ENCODE data around the gene SUSD4.

DNA sequence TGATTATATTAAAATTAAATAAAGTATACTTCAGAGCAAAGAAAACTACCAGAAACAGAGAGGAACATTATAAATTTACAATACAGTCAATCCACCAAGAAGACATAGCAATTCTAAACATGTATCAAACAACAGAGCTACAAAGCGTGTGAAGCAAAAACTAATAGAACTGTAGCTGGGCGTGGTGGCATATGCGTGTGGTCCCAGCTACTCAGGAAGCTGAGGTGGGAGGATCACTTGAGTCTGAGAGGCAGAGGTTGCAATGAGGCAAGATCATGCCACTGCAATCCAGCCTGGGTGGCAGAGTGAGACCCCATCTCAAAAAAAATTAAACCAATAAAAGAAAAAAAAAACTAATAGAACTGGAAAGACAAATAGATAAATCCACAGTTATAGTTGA, 41.5 kb upstream of the SUSD4 start:
- TF ChIP-seq POLR2A (IDR thresholded peaks at IDR 0.05; ENCODE audit: low read depth, low read length) (no peak), POLR2AphosphoS5 (IDR thresholded peaks at IDR 0.05; ENCODE audit: low read depth, low read length) (no peak), TAF1 (IDR thresholded peaks at IDR 0.05; ENCODE audit: low read depth, low read length) (no peak), PAX5 (IDR thresholded peaks at IDR 0.05; ENCODE audit: insufficient read depth, low read length, severe bottlenecking) (no peak), POU2F2 (IDR thresholded peaks at IDR 0.05; ENCODE audit: low read depth, low read length) (no peak)
